HepG2 (cell line): ENCODE results near the gene MTM1. TPM values are rescaled to one million over a fixed set of nuclear protein-coding genes. Genes with fewer than 3 reads are reported as not detected.
A peak's percentile ranks its signal among the peaks of the same experiment; 100 is the strongest.

ENCODE experiments used
- ATAC-seq: fragments of 200-7000 bp; cut with Tn5 transposase; 3 replicates; pipeline ENCODE4 v1.9.1; 2020; ENCODE audit warnings: mild to moderate bottlenecking, moderate library complexity
- BruUV-seq: library from RNA; stranded (reverse); fragments of 400-500 nt; replicated peaks from 2 replicates; lab custom pipeline; 2021; lab: Mats Ljungman, UMichigan
- CTCF ChIA-PET: fragments of 300-600 bp; formaldehyde crosslinking; extraction: SDS; loops from one replicate; lab custom pipeline; 2021; ENCODE audit warnings: low total read pairs, inconsistent platforms, low intra/inter-chr PET ratio; lab: Yijun Ruan, JAX
- POLR2A ChIA-PET: fragments of 350-600 bp; sonication (Branson Sonifier 250); formaldehyde crosslinking; loops from one replicate; lab custom pipeline; 2020; ENCODE audit warnings: antibody characterized with exemption, inconsistent platforms; lab: Yijun Ruan, JAX
- DNase-seq: peaks from one replicate; pipeline ENCODE4 v3.0.0-alpha.2; 2015; ENCODE audit warnings: low spot score
- FAIRE-seq: peaks from 3 replicates; lab custom pipeline; 2011; peaks lifted over from hg19 to GRCh38; lab: Jason Lieb, UNC
- H2AFZ ChIP-seq: one replicate; pipeline ENCODE4 v1.6.1; 2011; ENCODE audit warnings: low read length, inconsistent platforms
- H3K27ac ChIP-seq: fragments of 300-600 bp; 3 replicates; pipeline ENCODE4 v1.8.0; 2011; ENCODE audit warnings: mixed run types, mild to moderate bottlenecking, mixed read lengths, low read length, inconsistent platforms; ENCODE audit not compliant: insufficient read depth; ENCODE audit errors: extremely low read length
- H3K27me3 ChIP-seq, 2 experiments: fragments of 200-600 bp in 1 of 2; 2 replicates in 1 of 2; 3 replicates in 1 of 2; pipeline versions ENCODE4 v1.6.0 to v1.8.0; 2011; ENCODE audit warnings: low read length in 2 of 2, mild to moderate bottlenecking in 2 of 2, moderate library complexity in 2 of 2, inconsistent platforms in 1 of 2; ENCODE audit not compliant: insufficient read depth in 2 of 2, control insufficient read depth in 1 of 2
- H3K36me3 ChIP-seq, 2 experiments: fragments of 200-600 bp in 1 of 2; replicated peaks in 1 of 2; 2 replicates in 1 of 2; 3 replicates in 1 of 2; pipeline versions ENCODE4 v1.5.1 to v1.8.0; 2011; ENCODE audit warnings: low read length in 2 of 2, inconsistent platforms in 1 of 2; ENCODE audit not compliant: insufficient read depth in 2 of 2, control insufficient read depth in 1 of 2
- H3K4me1 ChIP-seq: 2 replicates; pipeline ENCODE4 v1.5.1; 2012; ENCODE audit warnings: low read length, inconsistent platforms; ENCODE audit not compliant: insufficient read depth
- H3K4me2 ChIP-seq: 2 replicates; pipeline ENCODE4 v1.6.0; 2011; ENCODE audit warnings: low read depth, low read length, inconsistent platforms
- H3K4me3 ChIP-seq, 3 experiments: fragments of 200-600 bp in 1 of 3; sonication (generic), shearing (Covaris generic) in 1 of 3; replicated peaks in 1 of 3; 2 replicates each; pipeline ENCODE4 v1.5.1; 2011 to 2016; ENCODE audit warnings: low read length in 3 of 3, inconsistent platforms in 2 of 3, low read depth in 2 of 3, mild to moderate bottlenecking in 2 of 3, control low read depth in 1 of 3, mixed read lengths in 1 of 3; ENCODE audit not compliant: insufficient read depth in 1 of 3
- H3K79me2 ChIP-seq: one replicate; pipeline ENCODE4 v1.6.1; 2011; ENCODE audit warnings: low read length, inconsistent platforms; ENCODE audit not compliant: insufficient read depth
- H3K9ac ChIP-seq: 2 replicates; pipeline ENCODE4 v1.6.0; 2011; ENCODE audit warnings: mild to moderate bottlenecking, low read depth, low read length, inconsistent platforms; ENCODE audit not compliant: insufficient read depth
- H3K9me3 ChIP-seq: 2 replicates; pipeline ENCODE4 v1.5.1; 2012; ENCODE audit warnings: mild to moderate bottlenecking, low read length
- H4K20me1 ChIP-seq: 2 replicates; pipeline ENCODE4 v1.6.0; 2011; ENCODE audit warnings: inconsistent platforms, mild to moderate bottlenecking, low read length, moderate library complexity; ENCODE audit not compliant: insufficient read depth
- GABPA ChIP-seq, 2 experiments: IDR thresholded peaks; 2 replicates each; pipeline ENCODE4 v1.6.1; 2011 to 2016; ENCODE audit warnings: low read depth in 2 of 2, low read length in 1 of 2, missing biosample characterization in 1 of 2, missing genetic modification characterization in 1 of 2
- HMGA1 ChIP-seq: sonication (generic); formaldehyde crosslinking; conservative IDR thresholded peaks from 2 replicates; pipeline ENCODE4 v1.4.0; 2020; ENCODE audit warnings: missing genetic modification reagents
- HOXA7 ChIP-seq: sonication (generic); formaldehyde crosslinking; IDR thresholded peaks from 2 replicates; pipeline ENCODE4 v1.8.1; 2022; ENCODE audit warnings: mild to moderate bottlenecking, missing genetic modification reagents, moderate library complexity
- NFE2L1 ChIP-seq: sonication (generic); formaldehyde crosslinking; IDR thresholded peaks from 2 replicates; pipeline ENCODE4 v1.4.0; 2020; ENCODE audit warnings: missing genetic modification reagents, mild to moderate bottlenecking, borderline replicate concordance
- POLR2A ChIP-seq, 2 experiments: IDR thresholded peaks; 2 replicates each; pipeline ENCODE4 v1.6.1; 2011; ENCODE audit warnings: low read depth in 2 of 2, low read length in 2 of 2, mild to moderate bottlenecking in 1 of 2, moderate library complexity in 1 of 2; ENCODE audit not compliant: insufficient read depth in 1 of 2
- RARG ChIP-seq: sonication (generic); formaldehyde crosslinking; IDR thresholded peaks from 2 replicates; pipeline ENCODE4 v1.4.0; 2020; ENCODE audit warnings: low read depth, mild to moderate bottlenecking, missing genetic modification reagents
- SAP130 ChIP-seq: IDR thresholded peaks from 2 replicates; pipeline ENCODE4 v1.6.1; 2016; ENCODE audit warnings: low read depth
- TCF7 ChIP-seq: sonication (generic); IDR thresholded peaks from 2 replicates; pipeline ENCODE4 v1.6.1; 2016; ENCODE audit warnings: antibody characterized with exemption, low read depth
- ZBTB20 ChIP-seq: sonication (generic); formaldehyde crosslinking; IDR thresholded peaks from 2 replicates; pipeline ENCODE4 v1.8.1; 2023; ENCODE audit warnings: missing genetic modification reagents, low read depth, mild to moderate bottlenecking, borderline replicate concordance
- ZNF292 ChIP-seq: sonication (generic); formaldehyde crosslinking; IDR thresholded peaks from 2 replicates; pipeline ENCODE4 v1.8.1; 2022; ENCODE audit warnings: mild to moderate bottlenecking, low read depth, missing genetic modification reagents, borderline replicate concordance
- ZNF333 ChIP-seq: sonication (generic); formaldehyde crosslinking; IDR thresholded peaks from 2 replicates; pipeline ENCODE4 v1.4.0; 2020; ENCODE audit warnings: mild to moderate bottlenecking, missing genetic modification reagents, borderline replicate concordance
- ZNF607 ChIP-seq: sonication (generic); formaldehyde crosslinking; IDR thresholded peaks from 2 replicates; pipeline ENCODE4 v1.5.1; 2020; ENCODE audit warnings: missing genetic modification reagents, mild to moderate bottlenecking, borderline replicate concordance
- ZNF740 ChIP-seq: sonication (generic); formaldehyde crosslinking; IDR thresholded peaks from 2 replicates; pipeline ENCODE4 v1.4.0; 2020; ENCODE audit warnings: missing genetic modification reagents
- ZNF790 ChIP-seq: sonication (generic); formaldehyde crosslinking; IDR thresholded peaks from 2 replicates; pipeline ENCODE4 v1.8.0; 2022; ENCODE audit warnings: missing genetic modification reagents, mild to moderate bottlenecking, borderline replicate concordance
- ZNF800 ChIP-seq: sonication (generic); formaldehyde crosslinking; IDR thresholded peaks from 2 replicates; pipeline ENCODE4 v1.4.0; 2020; ENCODE audit warnings: missing genetic modification reagents
- ZNF816 ChIP-seq: sonication (generic); formaldehyde crosslinking; IDR thresholded peaks from 2 replicates; pipeline ENCODE4 v1.8.0; 2022; ENCODE audit warnings: missing genetic modification reagents, mild to moderate bottlenecking, borderline replicate concordance
- ZSCAN30 ChIP-seq: sonication (generic); formaldehyde crosslinking; IDR thresholded peaks from 2 replicates; pipeline ENCODE4 v1.5.0; 2020; ENCODE audit warnings: mild to moderate bottlenecking, missing genetic modification reagents
- WGBS: methylation state at CpG from one replicate; pipeline ENCODE4 v1.1.6; 2017; ENCODE audit warnings: low lambda C conversion rate; 5-methylcytosine and 5-hydroxymethylcytosine counted together
- in situ Hi-C: cut with HindIII; loops from 2 replicates; pipeline ENCODE4 v1.10.0; 2017; ENCODE audit warnings: low pct_unique_long_range_greater_than_20kb; ENCODE audit not compliant: extremely low pct_ligation_motif_present
- intact Hi-C: fragments of 100-400 bp; cut with micrococcal nuclease; formaldehyde crosslinking; loops from one replicate; pipeline ENCODE4 v1.10.0; 2022; ENCODE audit not compliant: unreplicated experiment
- polyA plus RNA-seq, 8 experiments: library from polyadenylated mRNA; depleted of rRNA in 3 of 8; stranded (reverse) in 7 of 8; unstranded in 1 of 8; fragments of >200 nt; fragmentation: Illumina TruSeq in 4 of 8; extraction: Trizol in 4 of 8; gene quantifications; 2 replicates each; pipeline versions ENCODE4 v1.2.1 to v1.2.3, GENCODE V29; 2011 to 2016; ENCODE audit warnings: low read depth in 4 of 8, missing spikeins in 1 of 8, mixed read lengths in 1 of 8; ENCODE audit not compliant: insufficient read depth in 1 of 8
- total RNA-seq, 5 experiments: library from RNA; depleted of rRNA; stranded (reverse); fragments of >200 nt; fragmentation: Illumina TruSeq; extraction: Trizol; gene quantifications; 2 replicates each; pipeline ENCODE4 v1.2.3, GENCODE V29; 2016; ENCODE audit warnings: low read depth in 1 of 5

Gene MTM1
- total and polyA plus RNA-seq, 2 of the 13 experiments (the other 11 are each of a cell fraction or from before 2014, with no cell fraction given): 12.0 to 15.2 TPM

GRCh38 chrX:150573106-150573505, 4.7 kb downstream of the MTM1 start:
- no peak for TF ChIP-seq ZNF292 (CRISPR knock-in tag)
- no peak for TF ChIP-seq POLR2A (IDR thresholded peaks at IDR 0.05; ENCODE audit: insufficient read depth in 1 of 2, low read depth in 2 of 2, low read length in 2 of 2)
- no peak for TF ChIP-seq RARG
- no peak for TF ChIP-seq ZSCAN30
- TF ChIP-seq SAP130: no peak
- TF ChIP-seq HOXA7 (CRISPR knock-in tag): no peak
- intact Hi-C loops (no loop called here), in situ Hi-C loops (no loop called here)
- Histone ChIP-seq H3K27ac (peak overlapping the region; percentile 30), H3K4me1 (peaks cover 71% of the 10 kb centered on the region), H3K79me2 (peaks cover 88% of the 10 kb centered on the region), H4K20me1 (0 out of 2 replicates have a peak, but pooled peaks cover 3% of the 10 kb centered on the region), H3K9ac (0 out of 2 replicates have a peak overlapping the region, but pooled peaks have one; percentile 39), H3K27me3 (no peaks in the 10 kb centered on the region; a peak in 1 of 5 replicates), H2AFZ (no peak overlapping the region), H3K36me3 (no peaks in the 10 kb centered on the region; a peak in 1 of 5 replicates), H3K9me3 (no peaks in the 10 kb centered on the region), H3K4me2 (peak overlapping the region; percentile 59), H3K4me3 (no peak overlapping the region; a peak in 1 of 6 replicates)
- peak; percentile 76 for FAIRE-seq
- no peak for DNase-seq
- no TSS peak for BruUV-seq
- CTCF ChIA-PET: no interaction called here
- WGBS: 7% methylated on average over 1 of the region's 1 CpG
- POLR2A ChIA-PET: interaction anchor here (8.1 kb wide), 1 partner anchor 27 kb away, joined by 63 read pairs; no protein-coding TSS in a partner anchor
- ATAC-seq: no peak

GRCh38 chrX:150573702-150574101, 5.3 kb downstream of the MTM1 start:
- no TSS peak for BruUV-seq
- 0 out of 2 replicates have a peak, but pooled peaks cover 3% of the 10 kb centered on the region for H4K20me1 ChIP-seq
- H3K36me3 ChIP-seq: no peaks in the 10 kb centered on the region; a peak in 1 of 5 replicates
- no peak overlapping the region for H3K4me3 ChIP-seq
- in situ Hi-C loops (no loop called here), intact Hi-C loops (no loop called here)
- DNase-seq: no peak
- H3K9me3 ChIP-seq: no peaks in the 10 kb centered on the region
- H3K27me3 ChIP-seq: no peaks in the 10 kb centered on the region; a peak in 1 of 5 replicates
- peak overlapping the region; percentile 39; the same call in 1 of the 2 replicates for H3K9ac ChIP-seq
- no peak for ATAC-seq
- FAIRE-seq: peak; percentile 60
- CTCF ChIA-PET: no interaction called here
- H2AFZ ChIP-seq: no peak overlapping the region
- peak overlapping the region; percentile 30 for H3K27ac ChIP-seq
- H3K79me2 ChIP-seq: peaks cover 93% of the 10 kb centered on the region
- POLR2A ChIA-PET: interaction anchor here (8.1 kb wide), 1 partner anchor 27 kb away, joined by 63 read pairs; no protein-coding TSS in a partner anchor
- H3K4me2 ChIP-seq: peak overlapping the region; percentile 59; the same call in 1 of the 2 replicates
- 85% methylated on average over 4 of the region's 4 CpGs for WGBS
- peaks cover 76% of the 10 kb centered on the region for H3K4me1 ChIP-seq
- TF ChIP-seq ZNF800: no peak
- no peak for TF ChIP-seq HMGA1
- no peak for TF ChIP-seq ZNF790 (CRISPR knock-in tag)
- TF ChIP-seq ZBTB20: no peak
- no peak for TF ChIP-seq GABPA (IDR thresholded peaks at IDR 0.05; ENCODE audit: low read depth, low read length)
- no peak for TF ChIP-seq GABPA (CRISPR knock-in tag; IDR thresholded peaks at IDR 0.05; ENCODE audit: low read depth)
- TF ChIP-seq ZNF740 (CRISPR knock-in tag): no peak
- no peak for TF ChIP-seq ZNF333 (CRISPR knock-in tag)
- no peak for TF ChIP-seq TCF7
- TF ChIP-seq ZNF816 (CRISPR knock-in tag): no peak
- TF ChIP-seq ZNF607 (CRISPR knock-in tag): no peak
- no peak for TF ChIP-seq NFE2L1 (CRISPR knock-in tag)
